ENCODE data around the gene TLR7.

TLR7 gene

DNA sequence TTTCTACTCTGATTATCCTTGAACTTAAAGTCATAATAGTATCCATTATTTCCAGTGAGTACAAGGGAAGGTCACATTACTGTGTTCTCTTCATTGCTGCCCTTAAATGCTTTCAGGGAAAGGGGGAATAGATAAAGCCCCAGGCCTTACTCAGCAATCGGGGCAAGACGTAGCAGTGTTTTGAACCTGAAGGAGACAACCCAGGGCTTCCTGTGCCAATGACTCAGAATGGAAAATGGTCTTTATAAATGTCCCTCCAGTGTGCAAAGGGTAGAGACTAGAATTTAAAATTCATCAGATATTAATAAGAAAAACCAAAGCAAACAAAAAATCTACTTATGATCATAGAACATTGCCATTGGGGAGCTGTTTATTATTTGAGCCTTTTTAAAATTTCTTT lies 63.3 kb downstream of the TLR7 start:
- DNase-seq (ENCODE audit: low read depth) = no peak

DNA sequence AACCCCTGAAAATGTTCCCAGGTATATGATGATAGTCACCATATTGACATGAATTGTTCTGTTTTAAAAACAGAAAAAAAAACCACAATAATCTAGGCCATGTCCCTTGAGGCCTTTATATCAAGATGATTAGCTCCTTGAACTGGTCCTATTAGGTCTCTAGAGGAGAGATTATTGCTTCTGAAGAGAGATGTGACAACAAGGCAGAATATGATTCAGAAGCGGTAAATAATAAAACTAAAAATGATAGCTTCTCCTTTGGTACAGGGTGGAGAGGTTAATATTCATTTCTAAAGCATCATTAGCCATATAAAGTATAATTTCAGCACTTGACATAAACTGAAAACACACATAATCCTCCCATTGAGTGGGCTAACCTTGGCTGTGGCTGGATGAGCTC lies 65.4 kb downstream of the TLR7 start:
- no peak for DNase-seq (ENCODE audit: low read depth)

DNA sequence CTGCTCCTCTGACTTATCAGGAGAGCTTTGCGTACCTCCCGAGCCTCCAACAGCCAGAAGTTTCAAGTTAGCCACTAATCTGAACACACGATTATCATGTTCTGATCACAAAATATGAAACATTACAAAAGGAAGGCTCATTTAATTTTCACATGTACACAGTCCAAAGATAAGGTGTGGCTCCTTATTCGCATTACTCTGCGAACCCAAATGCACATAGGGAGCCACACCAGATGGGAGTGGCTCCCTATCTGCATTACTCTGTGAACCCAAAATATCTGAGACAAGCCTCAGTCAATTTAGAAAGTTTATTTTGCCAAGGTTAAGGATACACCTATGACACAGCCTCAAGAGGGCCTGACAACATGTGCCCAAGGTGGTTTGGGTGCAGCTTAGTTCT lies 68.0 kb downstream of the TLR7 start:
- DNase-seq (ENCODE audit: low read depth) = no peak

DNA sequence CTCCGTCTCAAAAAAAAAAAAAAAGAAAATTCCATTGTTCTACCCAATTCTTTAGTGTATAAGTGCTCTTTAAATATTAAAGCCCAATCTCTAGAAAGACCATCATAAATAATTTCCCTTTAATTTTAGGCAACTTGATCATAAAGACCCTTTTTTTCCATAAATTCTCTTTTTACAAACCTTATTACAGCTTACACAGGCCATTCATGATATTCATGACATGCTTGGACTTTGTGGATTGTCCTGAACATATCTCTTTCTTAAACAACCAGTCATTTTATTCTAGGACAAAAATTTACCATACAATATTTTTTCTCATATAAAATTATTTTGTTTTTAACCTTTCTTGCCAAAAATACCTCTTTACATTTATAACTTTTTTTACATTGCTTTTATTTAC lies 70.1 kb downstream of the TLR7 start:
- no peak for DNase-seq (ENCODE audit: low read depth)
